GM18508 (cell line): Measurements from ENCODE around the gene GNAZ.

Source experiments
- ATAC-seq: cut with Tn5 transposase; IDR thresholded peaks from one replicate; pipeline ENCODE4 v1.9.1; 2021; ENCODE audit warnings: moderate number of reproducible peaks; ENCODE audit not compliant: insufficient read depth, unreplicated experiment

GNAZ gene

GRCh38 chr22:23166841-23167616, 96.7 kb downstream of the GNAZ start:
- ATAC-seq: no peak

GRCh38 chr22:23168391-23169042, 98.2 kb downstream of the GNAZ start:
- no peak for ATAC-seq

- no peak for ATAC-seq
Measured at GRCh38 chr22:23169043-23169406, 98.7 kb downstream of the GNAZ start.
